IgD-negative memory B cell (primary cell): ENCODE data around the gene B2M. TPM values are rescaled to one million over a fixed set of nuclear protein-coding genes. Genes with fewer than 3 reads are reported as not detected.
A peak's percentile ranks its signal among the peaks of the same experiment; 100 is the strongest.
"Not testable (repeated sequence)": the region's sequence is repeated elsewhere in the genome, so short reads cannot be mapped to it uniquely, and the experiment has no call there.

ENCODE experiments used
- H3K27ac Mint-ChIP-seq, 3 donors: one replicate each; pipeline ENCODE4 v1.8.0; 2020 to 2022; ENCODE audit warnings: mild to moderate bottlenecking in 3 of 3, mixed read lengths in 3 of 3, moderate library complexity in 1 of 3
- H3K27me3 Mint-ChIP-seq: one replicate; pipeline ENCODE4 v1.8.0; 2021; ENCODE audit warnings: mixed read lengths
- H3K36me3 Mint-ChIP-seq: one replicate; pipeline ENCODE4 v1.8.0; 2020; ENCODE audit warnings: mild to moderate bottlenecking, mixed read lengths
- H3K4me1 Mint-ChIP-seq, 3 donors: one replicate each; pipeline ENCODE4 v1.8.0; 2020 to 2022; ENCODE audit warnings: mixed read lengths in 3 of 3, mild to moderate bottlenecking in 1 of 3
- H3K4me3 Mint-ChIP-seq, 4 donors: one replicate each; pipeline ENCODE4 v1.8.0; 2020 to 2022; ENCODE audit warnings: mild to moderate bottlenecking in 4 of 4, mixed read lengths in 4 of 4, moderate library complexity in 3 of 4
- H3K9me3 Mint-ChIP-seq, 3 donors: one replicate each; pipeline ENCODE4 v1.8.0; 2020 to 2021; ENCODE audit warnings: mixed read lengths in 3 of 3, mild to moderate bottlenecking in 1 of 3
- polyA plus RNA-seq: library from polyadenylated mRNA; unstranded; fragments of 300-500 nt; fragmentation: Illumina TruSeq; gene quantifications from one replicate; pipeline ENCODE4 v1.2.3, GENCODE V29; 2021

Gene B2M
- polyA plus RNA-seq, 1 donor from 2014 or later: 23,226 TPM

GRCh38 chr15:44682809-44683682 lies 28.3 kb upstream of the B2M start:
- H3K27me3 Mint-ChIP-seq: not testable (repeated sequence)
- H3K4me3 Mint-ChIP-seq: peak overlapping the region; percentile 58 to 92 (median 72)
- H3K27ac Mint-ChIP-seq: peak overlapping the region; percentile 93 to 97 (median 96)
- peaks cover 11% of the 10 kb centered on the region for H3K36me3 Mint-ChIP-seq
- peaks cover 2 to 31% (median 25%) of the 10 kb centered on the region in 3 donors for H3K9me3 Mint-ChIP-seq
- H3K4me1 Mint-ChIP-seq: peaks cover 52 to 66% (median 60%) of the 10 kb centered on the region in 3 donors

GRCh38 chr15:44689318-44689717 lies 22.0 kb upstream of the B2M start:
- Mint-ChIP-seq H3K9me3 (peaks cover 2 to 18% (median 17%) of the 10 kb centered on the region in 3 donors), H3K4me1 (peaks cover 28 to 30% (median 29%) of the 10 kb centered on the region in 3 donors), H3K4me3 (peak overlapping the region in 1 of 4 donors; percentile 1), H3K36me3 (peaks cover 10% of the 10 kb centered on the region)
- H3K27me3 Mint-ChIP-seq, H3K27ac Mint-ChIP-seq: not testable (repeated sequence)

- not testable (repeated sequence) for H3K4me3 Mint-ChIP-seq, H3K27ac Mint-ChIP-seq, H3K27me3 Mint-ChIP-seq, H3K36me3 Mint-ChIP-seq
- Mint-ChIP-seq H3K4me1 (peaks cover 29 to 31% (median 30%) of the 10 kb centered on the region in 3 donors), H3K9me3 (peaks cover 2 to 14% (median 10%) of the 10 kb centered on the region in 3 donors)
Measured at GRCh38 chr15:44690245-44690644, 21.1 kb upstream of the B2M start.

GRCh38 chr15:44692659-44693058 lies 18.7 kb upstream of the B2M start:
- Mint-ChIP-seq H3K27ac (peak overlapping the region in 2 of 3 donors; percentile 23 to 78), H3K36me3 (peaks cover 3% of the 10 kb centered on the region), H3K27me3 (no peaks in the 10 kb centered on the region), H3K4me3 (no peak overlapping the region), H3K4me1 (peaks cover 14 to 17% (median 16%) of the 10 kb centered on the region in 3 donors), H3K9me3 (peaks cover 0 to 4% (median 2%) of the 10 kb centered on the region in 3 donors)

- H3K4me1 Mint-ChIP-seq: peaks cover 5 to 11% (median 5%) of the 10 kb centered on the region in 3 donors
- H3K9me3 Mint-ChIP-seq: no peaks in the 10 kb centered on the region
- no peak overlapping the region for H3K4me3 Mint-ChIP-seq
- H3K36me3 Mint-ChIP-seq: peaks cover 2% of the 10 kb centered on the region
- H3K27me3 Mint-ChIP-seq: no peaks in the 10 kb centered on the region
- peak overlapping the region in 1 of 3 donors; percentile 83 for H3K27ac Mint-ChIP-seq
Measured at GRCh38 chr15:44694416-44694815, 16.9 kb upstream of the B2M start.

GRCh38 chr15:44695294-44695693 lies 16.0 kb upstream of the B2M start:
- H3K27ac Mint-ChIP-seq: peak overlapping the region in 1 of 3 donors; percentile 71
- H3K4me3 Mint-ChIP-seq: no peak overlapping the region
- H3K9me3 Mint-ChIP-seq: no peaks in the 10 kb centered on the region
- peaks cover 5 to 11% (median 7%) of the 10 kb centered on the region in 3 donors for H3K4me1 Mint-ChIP-seq
- no peaks in the 10 kb centered on the region for H3K27me3 Mint-ChIP-seq
- peaks cover 3% of the 10 kb centered on the region for H3K36me3 Mint-ChIP-seq

- Mint-ChIP-seq H3K4me3 (no peak overlapping the region), H3K27ac (peak overlapping the region in 1 of 3 donors; percentile 62), H3K36me3 (peaks cover 3% of the 10 kb centered on the region), H3K4me1 (peaks cover 13 to 20% (median 13%) of the 10 kb centered on the region in 3 donors), H3K27me3 (no peaks in the 10 kb centered on the region), H3K9me3 (peaks cover 0 to 6% (median 0%) of the 10 kb centered on the region in 3 donors)
Measured at GRCh38 chr15:44697014-44697413, 14.3 kb upstream of the B2M start.

GRCh38 chr15:44698641-44699040 lies 12.7 kb upstream of the B2M start:
- peaks cover 13 to 26% (median 17%) of the 10 kb centered on the region in 3 donors for H3K4me1 Mint-ChIP-seq
- peaks cover 5% of the 10 kb centered on the region for H3K36me3 Mint-ChIP-seq
- H3K27ac Mint-ChIP-seq: no peak overlapping the region
- H3K27me3 Mint-ChIP-seq: no peaks in the 10 kb centered on the region
- no peak overlapping the region for H3K4me3 Mint-ChIP-seq
- H3K9me3 Mint-ChIP-seq: peaks cover 0 to 10% (median 3%) of the 10 kb centered on the region in 3 donors

- not testable (repeated sequence) for H3K27me3 Mint-ChIP-seq, H3K36me3 Mint-ChIP-seq
- Mint-ChIP-seq H3K4me3 (peak overlapping the region in 1 of 4 donors; percentile 63), H3K9me3 (peaks cover 0 to 10% (median 3%) of the 10 kb centered on the region in 3 donors), H3K27ac (peak overlapping the region in 1 of 3 donors; percentile 57), H3K4me1 (peaks cover 10 to 26% (median 18%) of the 10 kb centered on the region in 3 donors)
Measured at GRCh38 chr15:44700676-44701075, 10.6 kb upstream of the B2M start.

- Mint-ChIP-seq H3K9me3 (peaks cover 0 to 5% (median 3%) of the 10 kb centered on the region in 3 donors), H3K36me3 (peaks cover 9% of the 10 kb centered on the region), H3K27ac (no peak overlapping the region), H3K4me1 (peaks cover 21 to 26% (median 22%) of the 10 kb centered on the region in 3 donors), H3K27me3 (no peaks in the 10 kb centered on the region), H3K4me3 (no peak overlapping the region)
Measured at GRCh38 chr15:44705986-44706385, 5.3 kb upstream of the B2M start.

- Mint-ChIP-seq H3K27ac (no peak overlapping the region), H3K4me3 (no peak overlapping the region), H3K4me1 (peaks cover 21 to 28% (median 22%) of the 10 kb centered on the region in 3 donors), H3K9me3 (peaks cover 0 to 5% (median 3%) of the 10 kb centered on the region in 3 donors), H3K27me3 (no peaks in the 10 kb centered on the region), H3K36me3 (peaks cover 9% of the 10 kb centered on the region)
Measured at GRCh38 chr15:44706401-44706800, 4.9 kb upstream of the B2M start.

GRCh38 chr15:44706946-44707636 lies 4.2 kb upstream of the B2M start:
- H3K27me3 Mint-ChIP-seq: no peaks in the 10 kb centered on the region
- H3K4me1 Mint-ChIP-seq: peaks cover 16 to 24% (median 18%) of the 10 kb centered on the region in 3 donors
- peaks cover 9% of the 10 kb centered on the region for H3K36me3 Mint-ChIP-seq
- H3K27ac Mint-ChIP-seq: peak overlapping the region in 1 of 3 donors; percentile 76
- H3K9me3 Mint-ChIP-seq: peaks cover 0 to 3% (median 3%) of the 10 kb centered on the region in 3 donors
- H3K4me3 Mint-ChIP-seq: no peak overlapping the region

- peaks cover 20% of the 10 kb centered on the region for H3K36me3 Mint-ChIP-seq
- no peaks in the 10 kb centered on the region for H3K27me3 Mint-ChIP-seq
Measured at GRCh38 chr15:44710236-44711095, 851 bp upstream of the B2M start.

GRCh38 chr15:44711743-44712345 lies 527 bp downstream of the B2M start:
- Mint-ChIP-seq H3K36me3 (peaks cover 21% of the 10 kb centered on the region), H3K4me3 (peak overlapping the region; percentile 99 to 100 (median 100)), H3K27ac (peak overlapping the region; percentile 100), H3K9me3 (no peaks in the 10 kb centered on the region), H3K4me1 (peaks cover 34 to 45% (median 40%) of the 10 kb centered on the region in 3 donors), H3K27me3 (no peaks in the 10 kb centered on the region)

More at GRCh38 chr15:44710236-44711095, 851 bp upstream of the B2M start:
- peaks cover 21 to 31% (median 26%) of the 10 kb centered on the region in 3 donors for H3K4me1 Mint-ChIP-seq
- peak overlapping the region; percentile 99 to 100 (median 100) for H3K4me3 Mint-ChIP-seq
- peak overlapping the region; percentile 100 for H3K27ac Mint-ChIP-seq
- no peaks in the 10 kb centered on the region for H3K9me3 Mint-ChIP-seq
